Gastrocnemius medialis (tissue), 4 donors: ENCODE data around the gene RRAGC. TPM values are rescaled to one million over a fixed set of nuclear protein-coding genes. Genes with fewer than 3 reads are reported as not detected.

Source experiments
- ATAC-seq, 2 donors: fragments of 150-250 bp; one replicate each; pipeline ENCODE4 v1.9.1; 2016
- DNase-seq, 2 donors: peaks; one replicate each; pipeline ENCODE4 v3.0.0-alpha.2; 2019
- H3K27ac ChIP-seq, 4 donors: fragments of 200-600 bp; sonication (generic); 1 replicate in 1 of 4; 2 replicates in 3 of 4; pipeline ENCODE4 v1.5.1; 2016 to 2018; ENCODE audit warnings: mild to moderate bottlenecking in 2 of 4, moderate library complexity in 1 of 4
- H3K27me3 ChIP-seq, 3 donors: fragments of 200-600 bp; sonication (generic) in 2 of 3; 1 replicate in 1 of 3; 2 replicates in 2 of 3; pipeline versions ENCODE4 v1.5.1 to v1.6.0; 2016 to 2019; ENCODE audit warnings: mild to moderate bottlenecking in 1 of 3, moderate library complexity in 1 of 3
- H3K36me3 ChIP-seq, 2 donors: fragments of 200-600 bp; sonication (generic) in 1 of 2; one replicate each; pipeline ENCODE4 v1.5.1; 2017 to 2018
- H3K4me1 ChIP-seq, 2 donors: fragments of 200-600 bp; sonication (generic) in 1 of 2; one replicate each; pipeline ENCODE4 v1.5.1; 2016 to 2017; ENCODE audit warnings: mild to moderate bottlenecking in 2 of 2
- H3K4me3 ChIP-seq, 4 donors: fragments of 200-600 bp; sonication (generic) in 3 of 4; 1 replicate in 1 of 4; 2 replicates in 3 of 4; pipeline ENCODE4 v1.5.1; 2016 to 2019; ENCODE audit warnings: mild to moderate bottlenecking in 2 of 4
- H3K9me3 ChIP-seq, 3 donors: fragments of 200-600 bp; sonication (generic) in 2 of 3; 1 replicate in 1 of 3; 2 replicates in 2 of 3; pipeline ENCODE4 v1.5.1; 2016 to 2019
- POLR2A ChIP-seq, 2 donors: fragments of 450-650 bp; IDR thresholded peaks; one replicate each; pipeline ENCODE4 v1.6.1; 2017; ENCODE audit warnings: antibody characterized with exemption in 2 of 2, mild to moderate bottlenecking in 2 of 2, moderate library complexity in 2 of 2
- in situ Hi-C, 4 donors: fragments of 200-750 bp; cut with MboI; loops; one replicate each; pipeline versions ENCODE4 v1.15.0 to v1.8.0; 2017; ENCODE audit warnings: low sequenced_read_pairs in 4 of 4
- intact Hi-C: fragments of 100-400 bp; cut with DNase I; formaldehyde crosslinking; loops from one replicate; pipeline ENCODE4 v1.15.1; 2023; ENCODE audit warnings: low total_unique reads
- total RNA-seq, 4 donors: library from RNA; depleted of rRNA; stranded (reverse); fragments of >200 nt; gene quantifications; one replicate each; pipeline versions ENCODE4 v1.1.0 to v1.2.3, GENCODE V29; 2016
- TF ChIP-seq, protein P1 (sequence below), 5 experiments: fragments of 450-650 bp in 3 of 5; fragments of 200-600 bp in 2 of 5; sonication (generic) in 2 of 5; IDR thresholded peaks in 4 of 5; conservative IDR thresholded peaks in 1 of 5; 1 replicate in 4 of 5; 2 replicates in 1 of 5; pipeline ENCODE4 v1.5.1; 2016 to 2019; ENCODE audit warnings: antibody characterized with exemption in 5 of 5, mild to moderate bottlenecking in 3 of 5, moderate library complexity in 3 of 5

RRAGC gene
- total RNA-seq, 4 donors from 2014 or later = 8.0 to 15.5 (median 11.2) TPM

DNA sequence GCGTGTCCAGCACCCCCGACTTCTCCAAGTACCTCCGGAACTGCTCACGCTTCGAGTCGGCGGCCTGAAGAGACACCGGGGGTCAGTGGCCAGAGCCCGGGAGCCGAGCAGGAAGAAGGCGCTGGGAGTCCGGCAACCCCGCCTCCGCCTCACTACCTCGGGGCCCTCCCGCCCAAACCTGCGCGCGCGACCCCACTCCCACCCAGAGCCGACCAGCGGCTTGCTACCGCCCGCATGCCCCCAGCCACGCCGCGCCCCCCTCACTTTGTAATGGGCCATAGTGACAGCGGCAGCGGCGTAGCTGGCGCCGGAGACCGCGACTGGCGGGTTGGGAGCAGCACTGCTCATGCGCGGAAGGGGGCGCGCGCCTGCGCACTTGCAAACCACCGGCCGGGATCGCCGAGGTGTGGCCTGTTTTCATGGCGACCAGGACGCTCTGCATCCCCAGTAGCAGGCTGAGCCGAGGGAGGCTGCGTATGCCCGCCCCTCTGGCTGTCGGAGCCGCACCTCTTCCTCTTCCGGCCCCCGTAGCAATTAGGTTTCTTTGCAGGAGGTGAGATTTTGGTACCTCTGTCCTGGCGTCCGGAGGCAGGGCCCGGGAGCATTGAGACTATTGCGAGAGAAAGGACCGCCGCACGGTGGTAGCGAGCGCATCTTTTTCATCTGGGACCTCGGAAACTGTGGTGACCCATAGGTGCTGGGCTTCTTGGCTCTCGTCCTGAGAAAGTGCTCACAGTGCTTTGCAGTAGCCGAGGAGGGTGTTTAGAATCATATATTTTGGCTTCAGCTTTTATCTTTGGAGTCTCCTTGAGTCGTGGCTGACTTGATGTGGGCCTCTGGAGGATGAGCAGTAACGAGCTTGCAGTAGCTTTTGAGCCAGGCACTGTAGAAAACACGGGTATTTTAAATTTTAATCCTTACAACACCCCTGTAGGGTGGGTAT, 13.7 kb upstream of the RRAGC start, which contains the start of gene MYCBP:
TSS of gene MYCBP (minus strand) at position 322 of the 943 bp plus-strand sequence. CDS start at position 279, 43 bp downstream.
- H3K9me3 ChIP-seq = no peaks in the 10 kb centered on the region
- peak within 1 kb of the TSS; percentile 69 to 95 (median 73) for H3K4me3 ChIP-seq
- H3K36me3 ChIP-seq = no peaks in the 10 kb centered on the region
- no peaks in the 10 kb centered on the region for H3K27me3 ChIP-seq
- H3K27ac ChIP-seq = peak within 1 kb of the TSS; percentile 69 to 86 (median 77)
- TF ChIP-seq POLR2A (IDR thresholded peaks at IDR 0.05) = peak; percentile 25 to 37
- TF ChIP-seq, protein P1, sequence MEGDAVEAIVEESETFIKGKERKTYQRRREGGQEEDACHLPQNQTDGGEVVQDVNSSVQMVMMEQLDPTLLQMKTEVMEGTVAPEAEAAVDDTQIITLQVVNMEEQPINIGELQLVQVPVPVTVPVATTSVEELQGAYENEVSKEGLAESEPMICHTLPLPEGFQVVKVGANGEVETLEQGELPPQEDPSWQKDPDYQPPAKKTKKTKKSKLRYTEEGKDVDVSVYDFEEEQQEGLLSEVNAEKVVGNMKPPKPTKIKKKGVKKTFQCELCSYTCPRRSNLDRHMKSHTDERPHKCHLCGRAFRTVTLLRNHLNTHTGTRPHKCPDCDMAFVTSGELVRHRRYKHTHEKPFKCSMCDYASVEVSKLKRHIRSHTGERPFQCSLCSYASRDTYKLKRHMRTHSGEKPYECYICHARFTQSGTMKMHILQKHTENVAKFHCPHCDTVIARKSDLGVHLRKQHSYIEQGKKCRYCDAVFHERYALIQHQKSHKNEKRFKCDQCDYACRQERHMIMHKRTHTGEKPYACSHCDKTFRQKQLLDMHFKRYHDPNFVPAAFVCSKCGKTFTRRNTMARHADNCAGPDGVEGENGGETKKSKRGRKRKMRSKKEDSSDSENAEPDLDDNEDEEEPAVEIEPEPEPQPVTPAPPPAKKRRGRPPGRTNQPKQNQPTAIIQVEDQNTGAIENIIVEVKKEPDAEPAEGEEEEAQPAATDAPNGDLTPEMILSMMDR (IDR thresholded peaks at IDR 0.05 in 4 of 5, conservative IDR thresholded peaks at IDR 0.05 in 1 of 5) = peak in 2 of 5 experiments; percentile 22 to 24
- peak; percentile 94 to 95 for DNase-seq
- in situ Hi-C loops (loop anchor here in 3 of 4 donors (25.0 kb wide), 2 partner anchors 139 to 214 kb away; no protein-coding TSS in a partner anchor), intact Hi-C loops (loop anchor here (1.0 to 2.0 kb wide), 3 partner anchors 14 to 154 kb away; partner anchors contain the start of genes AKIRIN1, NDUFS5 and RRAGC)
- peaks cover 24 to 25% of the 10 kb centered on the region in 2 donors for H3K4me1 ChIP-seq
- ATAC-seq = peak; percentile 98

DNA sequence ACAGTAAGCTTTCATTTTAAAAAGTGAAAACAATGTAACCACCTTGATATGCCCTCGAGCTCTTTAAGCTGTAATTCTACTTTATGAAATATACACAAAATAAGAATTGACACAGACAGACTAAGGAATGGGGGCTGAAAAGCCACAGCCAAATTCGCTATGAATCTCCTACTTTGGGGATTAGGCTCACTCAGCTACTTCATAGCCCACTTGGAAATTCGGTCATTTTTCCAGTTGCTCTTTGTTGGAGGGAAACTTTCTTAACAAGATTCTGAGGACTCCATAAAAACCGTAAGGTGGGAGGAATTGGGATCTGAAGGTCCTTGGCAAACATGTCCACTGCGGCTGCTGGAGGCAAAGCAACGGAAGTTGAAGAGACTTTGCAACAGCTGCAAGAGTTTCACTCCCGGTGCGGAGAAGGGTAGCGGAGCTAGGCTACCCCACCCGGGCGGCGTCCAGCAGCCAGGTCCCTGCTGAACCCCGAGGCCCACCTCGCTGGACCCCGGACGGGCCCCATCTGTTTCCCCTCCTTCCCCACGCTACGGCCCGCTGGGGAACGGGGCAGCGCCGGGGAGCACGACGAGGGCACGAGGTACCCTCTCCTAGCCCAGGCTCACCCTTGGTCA, 12.9 kb upstream of the RRAGC start:
- TF ChIP-seq POLR2A (IDR thresholded peaks at IDR 0.05) = no peak
- TF ChIP-seq, protein P1 (IDR thresholded peaks at IDR 0.05 in 4 of 5, conservative IDR thresholded peaks at IDR 0.05 in 1 of 5) = no peak
- in situ Hi-C loops = loop anchor here in 3 of 4 donors (25.0 kb wide), 2 partner anchors 140 to 215 kb away; no protein-coding TSS in a partner anchor

DNA sequence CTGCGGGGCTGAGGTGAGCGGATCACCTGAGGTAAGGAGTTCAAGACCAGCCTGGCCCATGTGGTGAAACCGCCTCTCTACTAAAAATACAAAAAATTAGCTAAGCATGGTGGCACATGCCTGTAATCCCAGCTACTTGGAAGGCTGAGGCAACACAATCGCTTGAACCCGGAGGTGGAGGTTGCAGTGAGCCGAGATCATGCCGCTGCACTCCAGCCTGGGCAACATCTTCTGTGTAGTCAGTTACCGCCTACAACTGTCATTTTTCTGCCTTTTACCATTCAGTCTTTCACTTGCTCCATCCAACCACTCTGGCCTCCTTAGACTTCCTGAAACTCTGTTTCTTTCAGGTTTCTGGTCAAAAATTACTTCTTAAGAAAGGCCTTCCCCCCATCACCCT, 11.4 kb upstream of the RRAGC start:
- in situ Hi-C loops (loop anchor here in 3 of 4 donors (25.0 kb wide), 2 partner anchors 141 to 216 kb away; no protein-coding TSS in a partner anchor), intact Hi-C loops (no loop called here)
- Histone ChIP-seq H3K27me3 (no peaks in the 10 kb centered on the region), H3K36me3 (no peaks in the 10 kb centered on the region), H3K4me3 (no peak overlapping the region), H3K9me3 (no peaks in the 10 kb centered on the region), H3K4me1 (peaks cover 24 to 25% of the 10 kb centered on the region in 2 donors), H3K27ac (no peak overlapping the region)
- no peak for ATAC-seq
- TF ChIP-seq POLR2A (IDR thresholded peaks at IDR 0.05) = no peak
- TF ChIP-seq, protein P1 (IDR thresholded peaks at IDR 0.05 in 4 of 5, conservative IDR thresholded peaks at IDR 0.05 in 1 of 5) = no peak
- no peak for DNase-seq

More for the DNA sequence above, 12.9 kb upstream of the RRAGC start:
- peak in 1 of 2 donors; percentile 4 for ATAC-seq
- no peaks in the 10 kb centered on the region for H3K9me3 ChIP-seq
- no peak for DNase-seq
- intact Hi-C loops = loop anchor here (1.0 to 2.0 kb wide), 3 partner anchors 13 to 154 kb away; partner anchors contain the start of genes AKIRIN1, NDUFS5 and RRAGC
- peak overlapping the region; percentile 69 to 86 (median 77) for H3K27ac ChIP-seq
- no peaks in the 10 kb centered on the region for H3K27me3 ChIP-seq
- H3K4me3 ChIP-seq = peak overlapping the region; percentile 69 to 95 (median 73)
- H3K4me1 ChIP-seq = peaks cover 24 to 25% of the 10 kb centered on the region in 2 donors
- no peaks in the 10 kb centered on the region for H3K36me3 ChIP-seq

DNA sequence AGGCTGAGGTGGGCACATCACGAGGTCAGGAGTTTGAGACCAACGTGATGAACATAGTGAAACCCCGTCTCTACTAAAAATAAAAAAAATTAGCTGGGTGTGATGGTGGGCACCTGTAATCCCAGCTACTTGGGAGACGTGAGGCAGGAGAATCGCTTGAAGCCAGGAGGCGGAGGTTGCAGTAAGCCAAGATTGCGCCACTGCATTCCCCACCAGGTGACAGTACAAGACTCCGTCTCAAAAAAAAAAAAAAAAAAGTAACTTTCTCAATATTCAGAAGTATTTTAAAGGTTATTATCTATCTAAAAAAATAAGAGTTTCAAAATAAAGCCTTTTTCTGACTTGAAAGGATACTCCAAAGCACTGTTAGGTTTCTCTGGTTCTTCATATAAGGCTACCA, 7.6 kb upstream of the RRAGC start:
- ATAC-seq = no peak
- in situ Hi-C loops (loop anchor here in 3 of 4 donors (10.0 to 25.0 kb wide), 3 partner anchors 128 to 220 kb away; partner anchors contain the start of gene AKIRIN1 (in 1 of the 3)), intact Hi-C loops (no loop called here)
- no peak overlapping the region for H3K4me3 ChIP-seq
- TF ChIP-seq, protein P1 (IDR thresholded peaks at IDR 0.05 in 4 of 5, conservative IDR thresholded peaks at IDR 0.05 in 1 of 5) = no peak
- no peak for TF ChIP-seq POLR2A (IDR thresholded peaks at IDR 0.05)
- H3K9me3 ChIP-seq = no peaks in the 10 kb centered on the region
- DNase-seq = no peak
- no peak overlapping the region for H3K27ac ChIP-seq
- H3K4me1 ChIP-seq = peaks cover 24 to 28% of the 10 kb centered on the region in 2 donors
- H3K36me3 ChIP-seq = no peaks in the 10 kb centered on the region
- no peaks in the 10 kb centered on the region for H3K27me3 ChIP-seq
